Natural killer cell (primary cell): Measurements from ENCODE around the gene MYMX. TPM values are rescaled to one million over a fixed set of nuclear protein-coding genes. Genes with fewer than 3 reads are reported as not detected.
"Not testable (repeated sequence)": the region's sequence is repeated elsewhere in the genome, so short reads cannot be mapped to it uniquely, and the experiment has no call there.

ENCODE experiments used
- ATAC-seq, 3 donors: fragments of 150-1000 bp in 2 of 3; fragments of 200-7000 bp in 1 of 3; cut with Tn5 transposase; 1 replicate in 1 of 3; 2 replicates in 2 of 3; pipeline ENCODE4 v1.10.0; 2021; ENCODE audit warnings: mild to moderate bottlenecking in 2 of 3, moderate library complexity in 2 of 3
- DNase-seq, 2 donors: peaks; one replicate each; pipeline versions ENCODE4 v3.0.0 to v3.0.0-alpha.2; 2013 to 2021; ENCODE audit warnings: mixed read lengths in 1 of 2
- H3K27ac ChIP-seq: one replicate; pipeline ENCODE4 v1.5.1; 2013; ENCODE audit warnings: mild to moderate bottlenecking, low read length
- H3K27me3 ChIP-seq: one replicate; pipeline ENCODE4 v1.6.1; 2013; ENCODE audit warnings: low read length; ENCODE audit not compliant: control insufficient read depth, insufficient read depth
- H3K36me3 ChIP-seq: one replicate; pipeline ENCODE4 v1.6.1; 2013; ENCODE audit warnings: low read length; ENCODE audit not compliant: control insufficient read depth, insufficient read depth
- H3K4me1 ChIP-seq: one replicate; pipeline ENCODE4 v1.6.1; 2013; ENCODE audit warnings: low read length; ENCODE audit not compliant: control insufficient read depth, insufficient read depth
- H3K4me3 ChIP-seq: one replicate; pipeline ENCODE4 v1.5.1; 2013; ENCODE audit warnings: low read length
- H3K9me3 ChIP-seq: one replicate; pipeline ENCODE4 v1.6.1; 2013; ENCODE audit warnings: low read length; ENCODE audit not compliant: control insufficient read depth, insufficient read depth
- H3K27ac Mint-ChIP-seq, 2 donors: one replicate each; pipeline ENCODE4 v1.8.0; 2022; ENCODE audit warnings: mild to moderate bottlenecking in 2 of 2, mixed read lengths in 2 of 2, moderate library complexity in 1 of 2
- H3K27me3 Mint-ChIP-seq, 2 donors: one replicate each; pipeline ENCODE4 v1.8.0; 2022; ENCODE audit warnings: low read depth in 2 of 2, mixed read lengths in 2 of 2
- H3K36me3 Mint-ChIP-seq: one replicate; pipeline ENCODE4 v1.8.0; 2022; ENCODE audit warnings: mixed read lengths
- H3K4me1 Mint-ChIP-seq, 2 donors: one replicate each; pipeline ENCODE4 v1.8.0; 2022; ENCODE audit warnings: mixed read lengths in 2 of 2
- H3K4me3 Mint-ChIP-seq: one replicate; pipeline ENCODE4 v1.8.0; 2022; ENCODE audit warnings: mild to moderate bottlenecking, moderate library complexity, mixed read lengths
- H3K9me3 Mint-ChIP-seq, 2 donors: one replicate each; pipeline ENCODE4 v1.8.0; 2022; ENCODE audit warnings: mixed read lengths in 2 of 2
- WGBS: methylation state at CpG from one replicate; pipeline ENCODE4 v1.1.7; 2013; ENCODE audit warnings: missing lambda C conversion rate; ENCODE audit not compliant: insufficient coverage; 5-methylcytosine and 5-hydroxymethylcytosine counted together
- intact Hi-C: fragments of 100-400 bp; cut with micrococcal nuclease; formaldehyde crosslinking; loops from one replicate; pipeline ENCODE4 v1.14.2; 2022
- total RNA-seq, 4 donors: library from RNA; stranded (reverse); fragments of 120-200 nt in 1 of 4; gene quantifications; one replicate each; pipeline versions ENCODE4 v1.2.3 to v1.2.4, GENCODE V29; 2013 to 2022
- TF ChIP-seq, protein P1 (sequence below): fragments of 200-600 bp; IDR thresholded peaks from one replicate; pipeline ENCODE4 v1.8.0; 2022; ENCODE audit warnings: antibody characterized with exemption

MYMX gene
- total RNA-seq, 3 donors from 2014 or later (not counting 1 experiment from before 2014, with no cell fraction given): not detected

DNA sequence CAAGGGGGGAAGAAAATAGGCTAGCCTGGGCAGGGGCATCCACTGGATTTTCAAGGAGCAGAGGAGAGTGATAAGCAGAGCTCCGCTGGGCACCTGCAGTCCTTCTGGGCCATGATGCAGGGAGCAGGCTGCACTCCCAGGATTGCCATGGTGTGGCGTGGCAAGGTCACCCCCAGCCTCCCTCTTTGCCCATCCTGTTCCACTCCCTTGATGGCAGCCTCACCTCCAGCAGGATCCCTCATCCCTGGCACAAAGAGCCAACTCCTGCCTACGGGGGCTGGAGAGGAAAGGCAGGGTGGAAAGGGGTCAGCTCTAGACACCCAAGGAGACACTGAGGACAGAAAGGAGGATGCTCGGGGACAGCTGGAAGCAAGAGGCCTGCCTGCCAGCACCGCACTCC lies 22.4 kb upstream of the MYMX start:
- no peak overlapping the region for H3K27ac Mint-ChIP-seq
- TF ChIP-seq, protein P1, sequence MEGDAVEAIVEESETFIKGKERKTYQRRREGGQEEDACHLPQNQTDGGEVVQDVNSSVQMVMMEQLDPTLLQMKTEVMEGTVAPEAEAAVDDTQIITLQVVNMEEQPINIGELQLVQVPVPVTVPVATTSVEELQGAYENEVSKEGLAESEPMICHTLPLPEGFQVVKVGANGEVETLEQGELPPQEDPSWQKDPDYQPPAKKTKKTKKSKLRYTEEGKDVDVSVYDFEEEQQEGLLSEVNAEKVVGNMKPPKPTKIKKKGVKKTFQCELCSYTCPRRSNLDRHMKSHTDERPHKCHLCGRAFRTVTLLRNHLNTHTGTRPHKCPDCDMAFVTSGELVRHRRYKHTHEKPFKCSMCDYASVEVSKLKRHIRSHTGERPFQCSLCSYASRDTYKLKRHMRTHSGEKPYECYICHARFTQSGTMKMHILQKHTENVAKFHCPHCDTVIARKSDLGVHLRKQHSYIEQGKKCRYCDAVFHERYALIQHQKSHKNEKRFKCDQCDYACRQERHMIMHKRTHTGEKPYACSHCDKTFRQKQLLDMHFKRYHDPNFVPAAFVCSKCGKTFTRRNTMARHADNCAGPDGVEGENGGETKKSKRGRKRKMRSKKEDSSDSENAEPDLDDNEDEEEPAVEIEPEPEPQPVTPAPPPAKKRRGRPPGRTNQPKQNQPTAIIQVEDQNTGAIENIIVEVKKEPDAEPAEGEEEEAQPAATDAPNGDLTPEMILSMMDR: no peak
- H3K27me3 ChIP-seq: no peaks in the 10 kb centered on the region
- no peak for ATAC-seq
- no peaks in the 10 kb centered on the region for H3K9me3 Mint-ChIP-seq
- peaks cover 11% of the 10 kb centered on the region in 2 donors for H3K4me1 Mint-ChIP-seq
- H3K27ac ChIP-seq: no peak overlapping the region
- H3K27me3 Mint-ChIP-seq: peaks cover 0 to 6% of the 10 kb centered on the region in 2 donors
- no peaks in the 10 kb centered on the region for H3K36me3 Mint-ChIP-seq
- WGBS: 92% methylated on average over 5 of the region's 5 CpGs
- no peaks in the 10 kb centered on the region for H3K9me3 ChIP-seq
- H3K4me3 ChIP-seq: no peak overlapping the region
- DNase-seq: no peak
- peaks cover 9% of the 10 kb centered on the region for H3K4me1 ChIP-seq
- H3K4me3 Mint-ChIP-seq: no peak overlapping the region
- intact Hi-C loops: no loop called here
- H3K36me3 ChIP-seq: no peaks in the 10 kb centered on the region

DNA sequence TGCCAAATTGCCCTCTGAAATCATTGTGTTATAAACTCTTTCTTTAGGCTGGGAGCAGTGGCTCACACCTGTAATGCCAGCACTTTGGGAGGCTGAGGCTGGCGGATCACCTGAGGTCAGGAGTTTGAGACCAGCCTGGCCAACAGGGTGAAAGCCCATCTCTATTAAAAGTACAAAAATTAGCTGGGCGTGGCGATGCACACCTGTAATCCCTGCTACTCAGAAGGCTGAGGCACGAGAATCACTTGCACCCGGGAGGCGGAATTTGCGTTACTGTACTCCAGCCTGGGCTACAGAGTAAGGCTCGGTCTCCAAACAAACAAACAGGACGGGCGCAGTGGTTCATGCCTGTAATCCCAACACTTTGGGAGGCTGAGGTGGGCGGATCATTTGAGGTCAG lies 20.4 kb upstream of the MYMX start:
- ATAC-seq, H3K9me3 ChIP-seq, H3K9me3 Mint-ChIP-seq, H3K27me3 Mint-ChIP-seq, H3K4me3 Mint-ChIP-seq, intact Hi-C loops, H3K36me3 Mint-ChIP-seq, H3K4me1 ChIP-seq, H3K36me3 ChIP-seq, H3K27ac ChIP-seq, H3K4me3 ChIP-seq, H3K27ac Mint-ChIP-seq, H3K27me3 ChIP-seq, DNase-seq: not testable (repeated sequence)
- WGBS: 93% methylated on average over 11 of the region's 11 CpGs
- H3K4me1 Mint-ChIP-seq: peaks cover 11% of the 10 kb centered on the region in 2 donors

DNA sequence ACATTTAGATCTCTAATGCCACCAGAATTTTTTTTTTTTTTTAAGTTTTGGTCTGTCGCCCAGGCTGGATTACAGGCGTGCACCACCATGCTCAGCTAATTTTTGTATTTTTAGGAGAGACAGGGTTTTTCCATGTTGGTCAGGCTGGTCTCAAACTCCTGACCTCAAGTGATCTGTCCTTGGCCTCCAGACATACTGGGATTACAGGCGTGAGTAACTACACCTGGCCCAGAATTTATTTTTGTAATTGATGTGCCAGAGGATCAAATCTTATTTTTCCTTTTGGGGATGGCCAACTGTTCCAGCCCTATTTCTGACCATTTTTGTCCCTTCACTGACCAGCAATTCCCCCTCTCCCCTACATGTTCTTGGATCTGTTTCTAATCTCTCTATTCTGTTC lies 18.0 kb upstream of the MYMX start:
- WGBS: 81% methylated on average over 3 of the region's 3 CpGs
- no peaks in the 10 kb centered on the region for H3K27me3 ChIP-seq
- Mint-ChIP-seq H3K27ac (no peak overlapping the region), H3K4me3 (no peak overlapping the region), H3K27me3 (no peaks in the 10 kb centered on the region), H3K9me3 (no peaks in the 10 kb centered on the region), H3K4me1 (no peaks in the 10 kb centered on the region), H3K36me3 (no peaks in the 10 kb centered on the region)
- no peaks in the 10 kb centered on the region for H3K36me3 ChIP-seq
- H3K27ac ChIP-seq: no peak overlapping the region
- TF ChIP-seq, protein P1: no peak
- DNase-seq: no peak
- no peak overlapping the region for H3K4me3 ChIP-seq
- H3K9me3 ChIP-seq: no peaks in the 10 kb centered on the region
- intact Hi-C loops: no loop called here
- ATAC-seq: no peak
- H3K4me1 ChIP-seq: no peaks in the 10 kb centered on the region

DNA sequence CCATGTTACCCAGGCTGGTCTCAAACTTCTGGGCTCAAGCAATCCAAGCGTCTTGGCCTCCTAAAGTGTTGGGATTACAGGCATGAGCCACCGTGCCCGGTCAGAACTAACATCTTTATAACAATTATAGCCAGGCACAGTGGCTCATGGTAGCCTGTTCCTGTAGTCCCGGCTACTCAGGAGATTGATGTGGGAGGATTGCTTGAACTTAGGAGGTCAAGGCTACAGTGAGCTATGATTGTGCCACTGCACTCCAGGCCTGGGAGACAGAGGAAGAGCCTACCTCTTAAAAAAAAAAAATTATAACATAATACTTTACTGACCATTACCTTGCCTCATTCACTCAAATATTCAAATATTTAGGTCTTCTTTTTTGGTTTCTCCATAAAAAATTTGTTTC lies 16.8 kb upstream of the MYMX start:
- H3K27ac Mint-ChIP-seq: no peak overlapping the region
- TF ChIP-seq, protein P1: no peak
- no peaks in the 10 kb centered on the region for H3K36me3 Mint-ChIP-seq
- DNase-seq: no peak
- WGBS: 82% methylated on average over 3 of the region's 4 CpGs
- H3K9me3 ChIP-seq: no peaks in the 10 kb centered on the region
- H3K36me3 ChIP-seq: no peaks in the 10 kb centered on the region
- no peak overlapping the region for H3K4me3 ChIP-seq
- no peak for ATAC-seq
- H3K4me3 Mint-ChIP-seq: no peak overlapping the region
- H3K9me3 Mint-ChIP-seq: no peaks in the 10 kb centered on the region
- H3K27ac ChIP-seq: no peak overlapping the region
- no peaks in the 10 kb centered on the region for H3K27me3 Mint-ChIP-seq
- intact Hi-C loops: no loop called here
- H3K4me1 ChIP-seq: no peaks in the 10 kb centered on the region
- no peaks in the 10 kb centered on the region for H3K27me3 ChIP-seq
- H3K4me1 Mint-ChIP-seq: no peaks in the 10 kb centered on the region
